Right cardiac atrium (tissue), 5 donors: ENCODE measurements around the gene ZNF518A. TPM values are rescaled to one million over a fixed set of nuclear protein-coding genes. Genes with fewer than 3 reads are reported as not detected.

Experiments
- ATAC-seq, 2 donors: fragments of 200-7000 bp; cut with Tn5 transposase; one replicate each; pipeline versions ENCODE4 v1.8.0 to v1.9.1; 2020; ENCODE audit warnings: moderate library complexity in 2 of 2, mild to moderate bottlenecking in 1 of 2
- DNase-seq, 3 donors: peaks; one replicate each; pipeline ENCODE4 v3.0.0-alpha.2; 2020
- H3K27ac ChIP-seq: one replicate; pipeline ENCODE4 v1.5.1; 2013; ENCODE audit warnings: mild to moderate bottlenecking, low read length, control low read depth, moderate library complexity
- H3K27me3 ChIP-seq: one replicate; pipeline ENCODE4 v1.6.1; 2013; ENCODE audit not compliant: control insufficient read depth, insufficient read depth
- H3K4me1 ChIP-seq: one replicate; pipeline ENCODE4 v1.6.1; 2013; ENCODE audit warnings: low read length; ENCODE audit not compliant: control insufficient read depth, insufficient read depth
- H3K4me3 ChIP-seq: one replicate; pipeline ENCODE4 v1.5.1; 2013; ENCODE audit warnings: low read length, control low read depth
- H3K9me3 ChIP-seq: one replicate; pipeline ENCODE4 v1.6.1; 2013; ENCODE audit warnings: low read length; ENCODE audit not compliant: control insufficient read depth
- WGBS: extraction: QIAGEN DNeasy Blood & Tissue Kit; methylation state at CpG from one replicate; pipeline ENCODE4 v1.1.7; 2013; 5-methylcytosine and 5-hydroxymethylcytosine counted together
- intact Hi-C, 4 donors: fragments of 100-400 bp; cut with DNase I; formaldehyde crosslinking; loops; one replicate each; pipeline versions ENCODE4 v1.11.0 to v1.14.0; 2022 to 2023
- polyA plus RNA-seq: library from polyadenylated mRNA; stranded (reverse); fragments of 200-250 nt; gene quantifications from one replicate; pipeline ENCODE4 v1.2.3, GENCODE V29; 2013
- total RNA-seq, 4 donors: library from RNA; stranded (reverse); fragmentation: NEBNext Ultra II Directional; extraction: Animal tissue kit (Norgen Biotek cat#: 25700); gene quantifications; one replicate each; pipeline ENCODE4 v1.2.1, GENCODE V29; 2021
- donor health status: healthy with polysubstance abuse.
- donor health status: DM: no; HTN: yes; CAD: no.
- donor health status: DM: no; HTN: no; CAD: no.
- donor health status: DM: no; HTN: yes; CAD: no; lungs with severe emphysema.
- donor health status: DM: yes; HTN: yes; CAD: no.

The ZNF518A gene
- total and polyA plus RNA-seq, 5 donors, result 2.7 to 13.7 (median 13.2) TPM

- no peaks in the 10 kb centered on the region for H3K4me1 ChIP-seq
- 33% methylated on average over 3 of the region's 3 CpGs for WGBS
- H3K27ac ChIP-seq, result no peak overlapping the region
- ATAC-seq (no peak), DNase-seq (no peak)
- H3K27me3 ChIP-seq, result peaks cover 5% of the 10 kb centered on the region
- intact Hi-C loops, result no loop called here
- no peak overlapping the region for H3K4me3 ChIP-seq
- H3K9me3 ChIP-seq, result peaks cover 2% of the 10 kb centered on the region
Measured at GRCh38 chr10:96107623-96108038, 22.5 kb upstream of the ZNF518A start.

GRCh38 chr10:96112531-96112930 lies 17.6 kb upstream of the ZNF518A start:
- intact Hi-C loops, result no loop called here
- ATAC-seq (no peak), DNase-seq (no peak)
- peaks cover 2% of the 10 kb centered on the region for H3K9me3 ChIP-seq
- no peak overlapping the region for H3K4me3 ChIP-seq
- 71% methylated on average over 7 of the region's 7 CpGs for WGBS
- H3K27me3 ChIP-seq, result peaks cover 5% of the 10 kb centered on the region
- H3K4me1 ChIP-seq, result no peaks in the 10 kb centered on the region
- no peak overlapping the region for H3K27ac ChIP-seq

GRCh38 chr10:96118604-96119450 lies 11.3 kb upstream of the ZNF518A start:
- 90% methylated on average over 21 of the region's 21 CpGs for WGBS

GRCh38 chr10:96122824-96123223 lies 7.3 kb upstream of the ZNF518A start:
- intact Hi-C loops, result no loop called here
- Histone ChIP-seq H3K27ac (no peak overlapping the region), H3K9me3 (no peaks in the 10 kb centered on the region), H3K4me1 (no peaks in the 10 kb centered on the region), H3K4me3 (no peak overlapping the region), H3K27me3 (peaks cover 13% of the 10 kb centered on the region)
- ATAC-seq (no peak), DNase-seq (no peak)

More at GRCh38 chr10:96118604-96119450, 11.3 kb upstream of the ZNF518A start:
- H3K27me3 ChIP-seq, result peaks cover 2% of the 10 kb centered on the region
- no peak for DNase-seq
- H3K4me3 ChIP-seq, result no peak overlapping the region
- intact Hi-C loops, result no loop called here
- H3K27ac ChIP-seq, result no peak overlapping the region
- H3K4me1 ChIP-seq, result no peaks in the 10 kb centered on the region
- H3K9me3 ChIP-seq, result no peaks in the 10 kb centered on the region
- ATAC-seq, result no peak

DNA sequence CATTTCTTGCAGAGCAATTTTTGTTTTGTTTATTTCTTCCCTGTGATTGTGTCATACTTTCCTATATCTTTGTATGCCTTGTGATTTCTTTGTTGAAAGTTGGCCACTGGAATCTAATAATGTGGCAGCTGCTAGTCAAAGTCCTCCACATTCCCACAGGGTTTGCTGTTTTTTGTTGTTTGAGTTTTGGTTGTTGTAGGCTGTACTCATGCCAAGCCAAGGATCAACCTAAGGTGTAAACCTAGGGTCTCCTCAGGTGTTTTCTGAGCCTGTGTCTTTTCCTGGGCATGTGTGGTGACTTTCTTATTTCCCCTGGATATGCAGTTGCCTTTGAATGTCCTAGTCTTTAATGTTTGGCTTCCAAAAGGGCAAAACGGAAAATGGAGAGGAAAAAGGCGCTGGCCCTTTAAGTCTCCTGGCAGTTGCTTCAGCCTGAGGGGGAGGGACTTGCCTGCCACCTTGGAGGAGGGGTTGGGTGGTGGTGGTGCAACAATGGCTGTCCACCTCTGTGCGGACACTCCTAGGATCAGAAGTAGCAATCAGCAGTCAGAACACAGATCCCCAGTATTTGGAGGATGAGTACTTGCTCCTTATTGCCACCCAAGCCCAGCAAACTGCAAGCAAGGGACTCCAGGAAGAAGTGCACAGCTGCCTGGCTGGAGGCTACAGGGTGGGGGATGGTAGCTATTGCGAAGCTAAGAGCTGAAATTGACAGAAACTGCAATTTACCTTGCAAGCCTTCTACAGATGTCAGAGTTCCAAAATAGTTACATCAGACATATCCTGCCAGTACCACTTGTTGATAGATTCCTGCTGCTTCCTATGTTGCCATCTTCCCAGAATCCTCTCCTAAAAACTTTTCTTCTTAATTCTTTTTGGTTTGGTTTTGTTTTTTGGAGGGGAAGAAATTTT lies 5.6 kb upstream of the ZNF518A start:
- intact Hi-C loops, result no loop called here
- peak in 1 of 3 donors; percentile 39 for DNase-seq
- H3K9me3 ChIP-seq, result no peaks in the 10 kb centered on the region
- ATAC-seq, result no peak
- H3K27ac ChIP-seq, result no peak overlapping the region
- H3K4me3 ChIP-seq, result no peak overlapping the region
- 18% methylated on average over 4 of the region's 4 CpGs for WGBS
- H3K27me3 ChIP-seq, result peaks cover 11% of the 10 kb centered on the region
- H3K4me1 ChIP-seq, result no peaks in the 10 kb centered on the region

DNA sequence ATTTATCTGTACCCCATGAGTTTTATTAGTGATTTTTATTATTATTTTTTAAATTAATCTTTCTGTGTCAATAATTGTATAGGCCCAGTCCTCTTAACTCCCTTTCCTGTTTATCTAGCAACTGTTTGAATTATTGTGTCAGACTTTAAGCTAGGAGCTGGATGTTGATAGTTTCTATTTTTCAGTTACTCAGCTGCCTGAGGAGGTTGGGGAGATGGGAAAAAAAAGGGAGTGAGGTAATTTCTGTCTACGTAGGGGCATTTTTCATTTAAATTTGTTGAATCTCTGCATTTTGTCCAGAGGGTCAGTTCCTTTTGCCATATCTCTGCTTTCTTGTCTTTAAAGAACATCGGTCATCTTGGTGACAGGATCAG lies 5.0 kb upstream of the ZNF518A start:
- H3K27ac ChIP-seq, result no peak overlapping the region
- DNase-seq, result no peak
- H3K27me3 ChIP-seq, result peaks cover 11% of the 10 kb centered on the region
- intact Hi-C loops, result no loop called here
- H3K4me3 ChIP-seq, result no peak overlapping the region
- H3K4me1 ChIP-seq, result no peaks in the 10 kb centered on the region
- no peaks in the 10 kb centered on the region for H3K9me3 ChIP-seq
- ATAC-seq, result no peak
- WGBS, result 57% methylated on average over 2 of the region's 2 CpGs

GRCh38 chr10:96130326-96130995 lies 364 bp downstream of the ZNF518A start:
- H3K27ac ChIP-seq, result peak overlapping the region; percentile 100
- no peaks in the 10 kb centered on the region for H3K9me3 ChIP-seq
- DNase-seq, result peak; percentile 73 to 86 (median 86)
- peaks cover 11% of the 10 kb centered on the region for H3K27me3 ChIP-seq
- 1% methylated on average over 42 of the region's 42 CpGs for WGBS
- ATAC-seq, result peak; percentile 86 to 93
- intact Hi-C loops, result loop anchor here in 2 of 4 donors (2.0 to 5.0 kb wide), 2 partner anchors 38 to 40 kb away; no protein-coding TSS in a partner anchor
- peak overlapping the region; percentile 97 for H3K4me3 ChIP-seq
- H3K4me1 ChIP-seq, result no peaks in the 10 kb centered on the region

DNA sequence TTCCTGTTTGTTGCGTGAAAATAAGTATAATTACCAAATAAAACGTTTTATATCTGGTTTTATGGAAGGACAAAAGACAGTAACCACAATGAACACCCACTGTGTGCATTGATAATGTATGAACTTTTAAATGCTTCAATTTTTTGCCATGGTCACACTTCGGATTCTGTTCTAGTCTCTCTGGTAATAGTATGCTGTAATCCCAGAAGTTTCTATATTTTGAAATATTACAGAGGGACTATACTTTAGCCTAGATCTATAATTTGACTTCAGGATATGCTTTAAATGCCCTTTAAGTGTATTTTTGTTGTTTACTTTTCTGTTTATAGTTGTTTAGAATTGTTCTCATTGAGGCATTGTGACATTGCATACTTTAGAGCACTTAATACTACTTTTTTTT lies 1.5 kb downstream of the ZNF518A start:
- no peaks in the 10 kb centered on the region for H3K9me3 ChIP-seq
- H3K4me3 ChIP-seq, result no peak overlapping the region
- peaks cover 5% of the 10 kb centered on the region for H3K27me3 ChIP-seq
- 71% methylated on average over 3 of the region's 3 CpGs for WGBS
- H3K27ac ChIP-seq, result no peak overlapping the region
- no peak for ATAC-seq
- intact Hi-C loops, result loop anchor here in 2 of 4 donors (2.0 to 5.0 kb wide), 2 partner anchors 39 to 41 kb away; no protein-coding TSS in a partner anchor
- H3K4me1 ChIP-seq, result no peaks in the 10 kb centered on the region
- DNase-seq, result no peak

DNA sequence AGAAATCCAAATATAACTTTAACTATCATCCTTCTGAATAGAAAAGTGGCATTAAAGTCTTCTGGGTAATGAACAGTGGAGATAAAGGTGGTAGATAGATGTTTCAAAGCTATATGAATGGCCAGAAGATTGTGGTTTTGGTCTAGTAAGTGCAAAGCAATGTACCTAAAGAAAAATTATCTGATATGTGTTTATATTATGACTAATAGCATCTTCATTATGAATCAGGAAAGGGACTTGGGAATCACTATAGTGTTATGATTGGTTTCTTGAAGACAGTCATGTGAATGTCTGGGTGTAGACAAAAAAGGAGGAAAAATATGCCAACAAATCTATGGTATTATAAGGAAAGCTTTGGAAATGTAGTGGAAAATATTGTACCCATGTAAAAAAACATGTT lies 3.0 kb downstream of the ZNF518A start:
- H3K9me3 ChIP-seq, result no peaks in the 10 kb centered on the region
- H3K4me1 ChIP-seq, result no peaks in the 10 kb centered on the region
- no peaks in the 10 kb centered on the region for H3K27me3 ChIP-seq
- no peak for DNase-seq
- H3K4me3 ChIP-seq, result no peak overlapping the region
- H3K27ac ChIP-seq, result no peak overlapping the region
- no peak for ATAC-seq
- intact Hi-C loops, result loop anchor here in 1 of 4 donors (5.0 kb wide), 1 partner anchor 41 kb away; no protein-coding TSS in a partner anchor

- 90% methylated on average over 5 of the region's 5 CpGs for WGBS
- intact Hi-C loops, result no loop called here
- Histone ChIP-seq H3K27ac (no peak overlapping the region), H3K27me3 (no peaks in the 10 kb centered on the region), H3K4me1 (no peaks in the 10 kb centered on the region), H3K4me3 (no peak overlapping the region), H3K9me3 (no peaks in the 10 kb centered on the region)
- DNase-seq (no peak), ATAC-seq (no peak)
Measured at GRCh38 chr10:96136810-96137209, 6.7 kb downstream of the ZNF518A start.
